SJSA1 (cell line): ENCODE data around the gene CLNK. TPM values are rescaled to one million over a fixed set of nuclear protein-coding genes. Genes with fewer than 3 reads are reported as not detected.

Experiments used
- DNase-seq, 2 experiments: peaks; one replicate each; pipeline ENCODE4 v3.0.0-alpha.2; 2015 to 2020; ENCODE audit warnings: low spot score in 2 of 2, low read depth in 1 of 2
- H3K27ac ChIP-seq: fragments of 250-450 bp; sonication (Bioruptor Pico); 2 replicates; pipeline ENCODE4 v1.5.1; 2020; ENCODE audit warnings: mild to moderate bottlenecking, moderate library complexity
- H3K27me3 ChIP-seq: fragments of 250-450 bp; sonication (Bioruptor Pico); replicated peaks from 2 replicates; pipeline ENCODE4 v1.5.1; 2020; ENCODE audit warnings: mild to moderate bottlenecking, moderate library complexity
- H3K36me3 ChIP-seq: fragments of 250-450 bp; sonication (Bioruptor Pico); 2 replicates; pipeline ENCODE4 v1.5.1; 2020; ENCODE audit warnings: mild to moderate bottlenecking
- H3K4me1 ChIP-seq: fragments of 250-450 bp; sonication (Bioruptor Pico); replicated peaks from 2 replicates; pipeline ENCODE4 v1.6.1; 2021; ENCODE audit warnings: mild to moderate bottlenecking
- H3K4me3 ChIP-seq: fragments of 250-450 bp; sonication (Bioruptor Pico); 2 replicates; pipeline ENCODE4 v1.5.1; 2020; ENCODE audit warnings: mild to moderate bottlenecking
- H3K9me3 ChIP-seq: fragments of 250-450 bp; sonication (Bioruptor Pico); replicated peaks from 2 replicates; pipeline ENCODE4 v1.5.1; 2020; ENCODE audit warnings: mild to moderate bottlenecking
- total RNA-seq: library from RNA; depleted of rRNA; stranded (reverse); fragments of >200 nt; shearing (Covaris generic); gene quantifications from 2 replicates; pipeline ENCODE4 v1.2.3, GENCODE V29; 2014

Gene CLNK
- total RNA-seq, 1 experiment from 2014 or later = not detected

GRCh38 chr4:10461091-10461849 is 223.3 kb downstream of the CLNK start:
- DNase-seq = peak; percentile 34 to 42
- no peaks in the 10 kb centered on the region for H3K27me3 ChIP-seq
- H3K4me3 ChIP-seq = peak overlapping the region; percentile 9
- H3K4me1 ChIP-seq = peaks cover 13% of the 10 kb centered on the region
- H3K27ac ChIP-seq = no peak overlapping the region
- no peaks in the 10 kb centered on the region for H3K9me3 ChIP-seq
- H3K36me3 ChIP-seq = no peaks in the 10 kb centered on the region; the same call in 1 of the 2 replicates

DNA sequence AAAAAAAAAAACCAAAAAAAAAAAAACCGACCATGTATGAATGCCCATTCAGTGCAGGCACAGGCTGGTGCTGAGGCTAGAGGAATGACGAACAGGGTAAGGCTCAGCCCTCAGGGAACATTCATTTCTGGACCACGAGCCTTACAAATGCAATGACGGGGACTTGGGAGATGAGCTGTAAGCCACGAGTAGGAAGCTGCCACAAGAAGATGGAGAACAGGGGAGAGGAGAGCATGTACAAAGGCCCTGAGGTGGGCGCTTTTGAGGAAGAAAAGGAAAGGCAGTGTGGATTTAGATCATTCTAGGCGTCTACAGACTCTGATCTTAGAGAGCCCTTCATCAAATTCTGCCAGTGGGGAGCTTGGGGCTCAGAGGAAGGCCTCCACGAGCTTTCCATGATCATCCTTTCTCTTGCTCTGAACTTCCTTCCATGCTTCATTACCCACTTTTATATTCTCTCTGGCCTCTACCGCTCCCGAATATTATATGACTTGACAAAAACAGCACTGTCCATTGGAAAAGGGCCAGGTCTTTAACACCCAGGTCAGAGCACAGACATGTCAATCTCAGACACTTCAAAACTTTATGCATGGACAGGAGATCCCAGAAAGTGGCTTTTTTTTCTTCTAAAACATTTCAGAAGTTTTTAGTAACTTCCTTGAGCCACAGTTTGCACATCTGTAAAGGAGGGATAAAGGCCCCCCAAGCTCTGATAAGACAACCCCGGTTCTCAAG is 224.1 kb downstream of the CLNK start:
- Histone ChIP-seq H3K4me1 (peaks cover 14% of the 10 kb centered on the region), H3K27ac (no peak overlapping the region), H3K36me3 (no peaks in the 10 kb centered on the region; the same call in 1 of the 2 replicates), H3K4me3 (no peak overlapping the region), H3K9me3 (no peaks in the 10 kb centered on the region), H3K27me3 (no peaks in the 10 kb centered on the region)
- DNase-seq = no peak

- Histone ChIP-seq H3K4me1 (peaks cover 14% of the 10 kb centered on the region), H3K9me3 (no peaks in the 10 kb centered on the region), H3K36me3 (no peaks in the 10 kb centered on the region; the same call in 1 of the 2 replicates), H3K4me3 (no peak overlapping the region), H3K27ac (no peak overlapping the region), H3K27me3 (no peaks in the 10 kb centered on the region)
- DNase-seq = no peak
These were observed 225.3 kb downstream of the CLNK start for GRCh38 chr4:10459305-10459704.

- no peak for DNase-seq
- Histone ChIP-seq H3K9me3 (no peaks in the 10 kb centered on the region), H3K36me3 (no peaks in the 10 kb centered on the region; the same call in 1 of the 2 replicates), H3K4me1 (peaks cover 14% of the 10 kb centered on the region), H3K4me3 (no peak overlapping the region), H3K27me3 (no peaks in the 10 kb centered on the region), H3K27ac (no peak overlapping the region)
These were observed 226.4 kb downstream of the CLNK start for GRCh38 chr4:10458177-10458576.

DNA sequence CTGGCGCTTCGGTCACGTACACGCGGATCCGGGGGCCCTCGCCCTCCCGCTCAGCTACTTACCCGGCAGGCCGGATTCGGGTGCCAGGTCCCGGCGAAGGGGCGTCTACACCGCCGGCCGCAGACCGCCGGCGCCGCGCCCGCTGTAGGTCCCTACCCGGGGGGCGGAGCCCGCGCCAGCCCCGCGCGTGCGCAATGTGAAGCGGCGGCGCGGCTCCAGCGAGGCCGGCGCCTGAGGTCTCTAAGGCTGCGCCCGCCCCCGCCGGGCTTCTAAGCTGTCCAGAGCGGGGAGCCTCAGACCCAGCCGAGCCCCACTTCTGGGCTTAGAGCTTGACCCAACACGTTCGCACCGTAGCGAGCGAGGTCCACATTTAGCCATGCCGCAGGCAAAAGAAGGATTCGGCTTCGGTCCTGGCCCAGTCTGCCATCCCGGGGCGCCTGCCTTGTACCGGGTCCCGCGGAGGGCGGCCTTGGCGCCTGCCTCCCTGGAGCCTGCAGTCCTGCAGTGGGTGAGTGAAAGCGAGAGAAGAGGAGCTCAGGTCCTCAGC is 227.2 kb downstream of the CLNK start, which contains the start of gene ZNF518B:
Gene ZNF518B, minus strand, starts transcription at position 172 of the 547 bp plus-strand sequence. CDS start 11,098 bp downstream, outside the sequence.
- H3K9me3 ChIP-seq = no peaks in the 10 kb centered on the region
- H3K27ac ChIP-seq = 0 out of 2 replicates have a peak within 1 kb of the TSS, but pooled peaks have one; percentile 17
- peak within 1 kb of the TSS; percentile 69 for H3K4me3 ChIP-seq
- no peaks in the 10 kb centered on the region; the same call in 1 of the 2 replicates for H3K36me3 ChIP-seq
- peak; percentile 34 to 46 for DNase-seq
- H3K4me1 ChIP-seq = peaks cover 14% of the 10 kb centered on the region
- H3K27me3 ChIP-seq = no peaks in the 10 kb centered on the region

DNA sequence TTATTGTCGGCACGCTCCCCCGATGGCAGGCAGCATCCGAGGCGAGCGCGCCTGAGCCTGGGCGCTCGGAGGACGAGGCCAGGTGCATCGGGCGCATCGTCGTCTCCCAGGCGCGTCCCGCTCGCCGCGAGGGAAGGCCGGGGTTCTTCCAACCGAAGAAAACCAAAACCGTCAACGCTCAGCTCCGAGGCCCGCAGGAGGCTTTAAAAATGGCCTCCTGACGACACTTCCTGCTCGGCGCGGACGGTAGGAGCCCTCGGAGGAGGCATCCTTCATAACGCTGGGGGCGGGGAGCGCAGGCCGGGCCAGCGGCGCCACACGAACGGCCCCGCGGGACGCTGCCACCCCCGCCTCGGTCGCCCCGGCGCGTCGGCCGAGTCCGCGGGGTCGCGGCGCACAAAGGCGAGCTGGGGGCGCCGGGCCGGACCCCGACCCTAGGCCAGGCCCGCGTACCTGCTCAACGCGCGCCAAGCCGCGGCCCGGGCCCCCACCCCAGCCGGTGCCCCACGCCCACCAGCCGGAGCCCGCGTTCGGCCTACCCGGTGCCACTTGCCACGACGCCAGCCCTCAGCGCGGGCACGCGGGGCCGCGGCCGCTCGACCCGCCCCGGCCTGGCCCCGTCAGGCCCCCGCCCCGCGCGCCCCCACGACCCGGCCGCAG is 227.8 kb downstream of the CLNK start:
- Histone ChIP-seq H3K4me3 (peak overlapping the region; percentile 69), H3K36me3 (peaks cover 3% of the 10 kb centered on the region), H3K9me3 (no peaks in the 10 kb centered on the region), H3K27me3 (no peaks in the 10 kb centered on the region), H3K27ac (0 out of 2 replicates have a peak overlapping the region, but pooled peaks have one; percentile 17), H3K4me1 (peaks cover 14% of the 10 kb centered on the region)
- peak; percentile 9 to 46 for DNase-seq

DNA sequence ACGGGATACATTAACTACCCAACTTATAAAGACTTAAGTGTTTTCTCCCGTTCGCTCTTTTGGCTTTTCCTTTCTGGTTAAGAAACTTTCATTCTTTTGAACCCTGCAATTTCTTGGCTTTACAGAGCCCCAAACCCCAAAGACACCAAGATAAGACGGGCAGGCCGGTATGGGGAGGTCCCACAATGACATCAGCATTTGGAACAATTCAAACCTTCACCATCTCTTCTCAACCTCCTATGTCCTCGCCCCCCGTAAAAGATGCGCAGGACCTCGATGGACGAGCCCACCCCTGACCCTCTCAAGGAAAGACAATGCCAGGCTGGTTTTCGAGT is 228.3 kb downstream of the CLNK start:
- no peaks in the 10 kb centered on the region for H3K27me3 ChIP-seq
- peaks cover 10% of the 10 kb centered on the region for H3K4me1 ChIP-seq
- 0 out of 2 replicates have a peak overlapping the region, but pooled peaks have one; percentile 17 for H3K27ac ChIP-seq
- H3K9me3 ChIP-seq = no peaks in the 10 kb centered on the region
- no peak for DNase-seq
- peaks cover 7% of the 10 kb centered on the region for H3K36me3 ChIP-seq
- peak overlapping the region; percentile 69 for H3K4me3 ChIP-seq

DNA sequence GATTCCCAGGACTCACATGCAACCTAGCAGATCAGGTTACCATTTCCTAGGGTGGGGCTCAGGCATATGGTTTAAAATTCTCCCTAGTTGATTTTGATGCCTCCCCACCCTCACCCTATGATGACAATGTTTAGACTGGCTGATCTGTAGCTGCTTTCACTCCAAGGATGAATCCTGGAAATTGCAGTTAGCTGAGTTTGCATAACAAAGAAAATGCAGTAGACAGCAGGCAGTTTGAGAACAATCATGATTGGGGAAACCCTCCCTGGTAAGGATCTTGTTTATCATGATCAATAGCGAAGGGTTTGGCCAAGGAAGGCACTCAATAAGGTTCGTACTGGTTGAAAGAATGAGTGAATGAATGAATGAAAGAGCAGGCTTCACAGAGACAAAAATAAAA is 229.4 kb downstream of the CLNK start:
- peaks cover 7% of the 10 kb centered on the region for H3K4me1 ChIP-seq
- no peaks in the 10 kb centered on the region for H3K9me3 ChIP-seq
- no peak for DNase-seq
- H3K27ac ChIP-seq = no peak overlapping the region
- H3K36me3 ChIP-seq = peaks cover 7% of the 10 kb centered on the region
- no peak overlapping the region for H3K4me3 ChIP-seq
- no peaks in the 10 kb centered on the region for H3K27me3 ChIP-seq

- Histone ChIP-seq H3K4me3 (no peak overlapping the region), H3K27me3 (no peaks in the 10 kb centered on the region), H3K36me3 (peaks cover 7% of the 10 kb centered on the region), H3K4me1 (peaks cover 7% of the 10 kb centered on the region), H3K9me3 (no peaks in the 10 kb centered on the region), H3K27ac (no peak overlapping the region)
- no peak for DNase-seq
These were observed 229.8 kb downstream of the CLNK start for GRCh38 chr4:10454726-10455125.

DNA sequence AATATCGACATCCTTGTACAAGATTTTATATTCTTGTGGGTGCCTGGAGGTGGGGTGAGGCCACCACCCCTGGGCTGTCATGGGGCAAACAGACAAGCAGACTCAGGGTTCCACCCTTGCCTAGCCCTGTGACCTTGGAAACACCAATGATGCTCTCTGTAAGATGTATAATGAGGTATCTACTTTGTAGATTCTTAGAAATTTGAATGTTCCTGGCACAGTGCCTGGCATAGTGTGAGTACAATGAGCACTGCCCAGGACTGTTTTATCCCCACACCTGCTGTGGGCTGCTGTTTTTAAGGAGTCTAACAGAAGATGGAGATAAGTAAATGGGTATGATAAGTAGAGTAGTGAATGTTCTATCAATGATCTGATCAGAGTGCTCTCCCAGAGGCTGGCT is 230.4 kb downstream of the CLNK start:
- no peak for DNase-seq
- H3K4me3 ChIP-seq = no peak overlapping the region
- no peaks in the 10 kb centered on the region for H3K27me3 ChIP-seq
- H3K4me1 ChIP-seq = peaks cover 7% of the 10 kb centered on the region
- H3K36me3 ChIP-seq = peaks cover 7% of the 10 kb centered on the region
- H3K9me3 ChIP-seq = no peaks in the 10 kb centered on the region
- H3K27ac ChIP-seq = no peak overlapping the region

GRCh38 chr4:10448991-10449390 is 235.6 kb downstream of the CLNK start:
- peaks cover 22% of the 10 kb centered on the region for H3K36me3 ChIP-seq
- H3K27ac ChIP-seq = no peak overlapping the region
- H3K9me3 ChIP-seq = no peaks in the 10 kb centered on the region
- no peak overlapping the region for H3K4me3 ChIP-seq
- H3K27me3 ChIP-seq = no peaks in the 10 kb centered on the region
- no peaks in the 10 kb centered on the region for H3K4me1 ChIP-seq
- no peak for DNase-seq

GRCh38 chr4:10442976-10443375 is 241.6 kb downstream of the CLNK start:
- peaks cover 24% of the 10 kb centered on the region for H3K36me3 ChIP-seq
- peaks cover 8% of the 10 kb centered on the region for H3K4me1 ChIP-seq
- DNase-seq = peak in 1 of 2 experiments; percentile 21
- no peaks in the 10 kb centered on the region for H3K9me3 ChIP-seq
- no peak overlapping the region for H3K27ac ChIP-seq
- H3K27me3 ChIP-seq = no peaks in the 10 kb centered on the region
- no peak overlapping the region for H3K4me3 ChIP-seq

- peaks cover 22% of the 10 kb centered on the region for H3K36me3 ChIP-seq
- no peaks in the 10 kb centered on the region for H3K9me3 ChIP-seq
- no peak overlapping the region for H3K4me3 ChIP-seq
- DNase-seq = no peak
- no peaks in the 10 kb centered on the region for H3K27me3 ChIP-seq
- peaks cover 8% of the 10 kb centered on the region for H3K4me1 ChIP-seq
- H3K27ac ChIP-seq = no peak overlapping the region
These were observed 243.1 kb downstream of the CLNK start for GRCh38 chr4:10441512-10441911.
